GM23338 (cell line): ENCODE results near the gene CARD9. TPM values are rescaled to one million over a fixed set of nuclear protein-coding genes. Genes with fewer than 3 reads are reported as not detected.

Source experiments
- ATAC-seq: fragments of 200-7000 bp; cut with Tn5 transposase; 3 replicates; pipeline ENCODE4 v1.9.1; 2020
- DNase-seq: peaks from one replicate; pipeline ENCODE4 v3.0.0-alpha.2; 2015; ENCODE audit warnings: low spot score
- H2AFZ ChIP-seq: fragments of 200-600 bp; sonication (generic); 2 replicates; pipeline ENCODE4 v1.8.0; 2016; ENCODE audit warnings: antibody characterized with exemption, mild to moderate bottlenecking, moderate library complexity
- H3F3A ChIP-seq: fragments of 200-600 bp; sonication (generic); replicated peaks from 2 replicates; pipeline ENCODE4 v1.8.0; 2017; ENCODE audit warnings: antibody characterized with exemption, mixed run types, low read depth
- H3K27ac ChIP-seq: fragments of 200-600 bp; sonication (generic); 2 replicates; pipeline ENCODE4 v1.6.1; 2016; ENCODE audit warnings: low read depth
- H3K27me3 ChIP-seq: fragments of 200-600 bp; sonication (generic); 2 replicates; pipeline ENCODE4 v1.8.0; 2016; ENCODE audit warnings: mild to moderate bottlenecking, mixed run types, moderate library complexity; ENCODE audit not compliant: insufficient read depth
- H3K36me3 ChIP-seq: fragments of 200-600 bp; sonication (generic); 2 replicates; pipeline ENCODE4 v1.8.0; 2016; ENCODE audit warnings: mild to moderate bottlenecking; ENCODE audit not compliant: insufficient read depth
- H3K4me1 ChIP-seq: fragments of 200-600 bp; sonication (generic); 2 replicates; pipeline ENCODE4 v1.8.0; 2016; ENCODE audit warnings: mild to moderate bottlenecking, moderate library complexity; ENCODE audit not compliant: insufficient read depth
- H3K4me2 ChIP-seq: fragments of 200-600 bp; sonication (generic); 2 replicates; pipeline ENCODE4 v1.7.1; 2017; ENCODE audit warnings: mixed run types
- H3K4me3 ChIP-seq: fragments of 200-600 bp; sonication (generic); 2 replicates; pipeline ENCODE4 v1.6.1; 2016; ENCODE audit warnings: mixed run types
- H3K79me2 ChIP-seq: fragments of 200-600 bp; sonication (generic); replicated peaks from 2 replicates; pipeline ENCODE4 v1.8.0; 2017; ENCODE audit warnings: mild to moderate bottlenecking; ENCODE audit not compliant: insufficient read depth
- H3K9me2 ChIP-seq: fragments of 200-600 bp; sonication (generic); 2 replicates; pipeline ENCODE4 v1.8.0; 2017; ENCODE audit not compliant: insufficient read depth
- H4K20me1 ChIP-seq: fragments of 200-600 bp; sonication (generic); replicated peaks from 2 replicates; pipeline ENCODE4 v1.8.0; 2017; ENCODE audit warnings: mild to moderate bottlenecking; ENCODE audit not compliant: insufficient read depth
- H3K27ac Mint-ChIP-seq: 2 replicates; pipeline ENCODE4 v1.8.0; 2020; ENCODE audit warnings: inconsistent platforms, mild to moderate bottlenecking, moderate library complexity, mixed read lengths
- H3K27me3 Mint-ChIP-seq: 3 replicates; pipeline ENCODE4 v1.8.0; 2022; ENCODE audit warnings: low read depth, mild to moderate bottlenecking, moderate library complexity, mixed read lengths, inconsistent platforms; ENCODE audit not compliant: insufficient read depth, poor library complexity
- H3K36me3 Mint-ChIP-seq: 3 replicates; pipeline ENCODE4 v1.8.0; 2021; ENCODE audit warnings: low read depth, mild to moderate bottlenecking, inconsistent platforms, moderate library complexity, mixed read lengths
- H3K4me1 Mint-ChIP-seq: 3 replicates; pipeline ENCODE4 v1.8.0; 2020; ENCODE audit warnings: mild to moderate bottlenecking, inconsistent platforms, mixed read lengths
- H3K4me3 Mint-ChIP-seq: 3 replicates; pipeline ENCODE4 v1.8.0; 2021; ENCODE audit warnings: moderate library complexity, mild to moderate bottlenecking, inconsistent platforms, mixed read lengths
- H3K9me3 Mint-ChIP-seq: 3 replicates; pipeline ENCODE4 v1.8.0; 2020; ENCODE audit warnings: moderate library complexity, mild to moderate bottlenecking, inconsistent platforms, mixed read lengths
- CREB1 ChIP-seq: fragments of 250-450 bp; sonication (Bioruptor Pico); IDR thresholded peaks from 2 replicates; pipeline ENCODE4 v1.5.0; 2020; ENCODE audit warnings: low read depth, mild to moderate bottlenecking, moderate library complexity
- NANOG ChIP-seq: IDR thresholded peaks from 2 replicates; pipeline ENCODE4 v1.6.1; 2016; ENCODE audit warnings: antibody characterized with exemption, borderline replicate concordance
- STAT1 ChIP-seq: IDR thresholded peaks from one replicate; pipeline ENCODE4 v1.6.1; 2016; ENCODE audit warnings: antibody characterized with exemption; ENCODE audit not compliant: unreplicated experiment
- ZNF331 ChIP-seq: fragments of 250-450 bp; sonication (Bioruptor Pico); IDR thresholded peaks from 2 replicates; pipeline ENCODE4 v1.5.0; 2020; ENCODE audit warnings: low read depth, mild to moderate bottlenecking, moderate library complexity
- polyA plus RNA-seq: library from polyadenylated mRNA; unstranded; fragments of >200 nt; fragmentation: Nextera tagmentation; extraction: Ambion mirVana; gene quantifications from 2 replicates; pipeline ENCODE4 v1.2.1, GENCODE V29; 2016
- total RNA-seq: library from RNA; depleted of rRNA; stranded (reverse); fragments of >200 nt; shearing (Covaris generic); gene quantifications from 2 replicates; pipeline ENCODE4 v1.2.3, GENCODE V29; 2014
- TF ChIP-seq, protein P1 (sequence below), 2 experiments: fragments of 200-600 bp in 1 of 2; sonication (generic) in 1 of 2; conservative IDR thresholded peaks; 2 replicates each; pipeline versions ENCODE4 v1.5.1 to v1.6.1; 2016 to 2017; ENCODE audit warnings: antibody characterized with exemption in 2 of 2, low read depth in 2 of 2, mild to moderate bottlenecking in 2 of 2, moderate library complexity in 1 of 2
- TF ChIP-seq, protein P2 (sequence below): IDR thresholded peaks from 2 replicates; pipeline ENCODE4 v1.6.1; 2016; ENCODE audit warnings: antibody characterized with exemption
- TF ChIP-seq, protein P3 (sequence below): fragments of 250-450 bp; sonication (Bioruptor Pico); IDR thresholded peaks from 2 replicates; pipeline ENCODE4 v1.5.0; 2020; ENCODE audit warnings: mild to moderate bottlenecking, moderate library complexity

CARD9 gene
- total and polyA plus RNA-seq, 2 experiments from 2014 or later = 0.49 to 0.63 TPM

DNA sequence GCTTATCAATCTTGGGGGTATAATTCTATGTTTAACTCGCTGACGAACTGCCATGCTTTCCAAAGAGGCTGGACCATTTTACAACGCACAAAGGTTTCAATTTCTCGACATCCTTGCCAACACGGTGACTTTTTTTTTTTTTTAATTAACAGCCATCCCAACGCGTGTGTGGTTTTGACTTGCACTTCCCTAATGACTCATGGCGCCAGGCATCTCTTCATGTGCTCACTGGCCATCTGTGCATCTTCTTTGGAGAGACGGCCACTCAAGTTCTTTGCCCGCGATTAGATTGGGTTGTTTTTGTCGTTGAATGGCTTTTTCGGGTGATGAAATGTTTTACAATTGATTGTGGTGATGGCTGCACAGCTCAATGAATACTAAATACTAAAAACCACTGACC is 12.5 kb upstream of the CARD9 start:
- Histone ChIP-seq H3K4me2 (no peak overlapping the region), H3K79me2 (0 out of 2 replicates have a peak, but pooled peaks cover 2% of the 10 kb centered on the region), H2AFZ (no peak overlapping the region), H3F3A (0 out of 2 replicates have a peak, but pooled peaks cover 3% of the 10 kb centered on the region), H3K36me3 (peaks cover 25% of the 10 kb centered on the region), H3K27ac (no peak overlapping the region), H3K27me3 (no peaks in the 10 kb centered on the region), H4K20me1 (peaks cover 12% of the 10 kb centered on the region), H3K9me2 (no peaks in the 10 kb centered on the region), H3K4me1 (no peaks in the 10 kb centered on the region), H3K4me3 (no peak overlapping the region)
- Mint-ChIP-seq H3K27me3 (peaks cover 1% of the 10 kb centered on the region), H3K4me3 (no peak overlapping the region), H3K36me3 (peaks cover 71% of the 10 kb centered on the region), H3K9me3 (no peaks in the 10 kb centered on the region), H3K4me1 (no peaks in the 10 kb centered on the region), H3K27ac (no peak overlapping the region)
- DNase-seq = no peak
- ATAC-seq = no peak
- no peak for TF ChIP-seq STAT1
- TF ChIP-seq, protein P1, sequence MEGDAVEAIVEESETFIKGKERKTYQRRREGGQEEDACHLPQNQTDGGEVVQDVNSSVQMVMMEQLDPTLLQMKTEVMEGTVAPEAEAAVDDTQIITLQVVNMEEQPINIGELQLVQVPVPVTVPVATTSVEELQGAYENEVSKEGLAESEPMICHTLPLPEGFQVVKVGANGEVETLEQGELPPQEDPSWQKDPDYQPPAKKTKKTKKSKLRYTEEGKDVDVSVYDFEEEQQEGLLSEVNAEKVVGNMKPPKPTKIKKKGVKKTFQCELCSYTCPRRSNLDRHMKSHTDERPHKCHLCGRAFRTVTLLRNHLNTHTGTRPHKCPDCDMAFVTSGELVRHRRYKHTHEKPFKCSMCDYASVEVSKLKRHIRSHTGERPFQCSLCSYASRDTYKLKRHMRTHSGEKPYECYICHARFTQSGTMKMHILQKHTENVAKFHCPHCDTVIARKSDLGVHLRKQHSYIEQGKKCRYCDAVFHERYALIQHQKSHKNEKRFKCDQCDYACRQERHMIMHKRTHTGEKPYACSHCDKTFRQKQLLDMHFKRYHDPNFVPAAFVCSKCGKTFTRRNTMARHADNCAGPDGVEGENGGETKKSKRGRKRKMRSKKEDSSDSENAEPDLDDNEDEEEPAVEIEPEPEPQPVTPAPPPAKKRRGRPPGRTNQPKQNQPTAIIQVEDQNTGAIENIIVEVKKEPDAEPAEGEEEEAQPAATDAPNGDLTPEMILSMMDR (conservative IDR thresholded peaks at IDR 0.05; ENCODE audit: low read depth in 2 of 2) = no peak
- TF ChIP-seq CREB1 = no peak
- TF ChIP-seq NANOG = no peak
- no peak for TF ChIP-seq ZNF331
- TF ChIP-seq, protein P2, sequence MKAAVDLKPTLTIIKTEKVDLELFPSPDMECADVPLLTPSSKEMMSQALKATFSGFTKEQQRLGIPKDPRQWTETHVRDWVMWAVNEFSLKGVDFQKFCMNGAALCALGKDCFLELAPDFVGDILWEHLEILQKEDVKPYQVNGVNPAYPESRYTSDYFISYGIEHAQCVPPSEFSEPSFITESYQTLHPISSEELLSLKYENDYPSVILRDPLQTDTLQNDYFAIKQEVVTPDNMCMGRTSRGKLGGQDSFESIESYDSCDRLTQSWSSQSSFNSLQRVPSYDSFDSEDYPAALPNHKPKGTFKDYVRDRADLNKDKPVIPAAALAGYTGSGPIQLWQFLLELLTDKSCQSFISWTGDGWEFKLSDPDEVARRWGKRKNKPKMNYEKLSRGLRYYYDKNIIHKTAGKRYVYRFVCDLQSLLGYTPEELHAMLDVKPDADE = no peak
- TF ChIP-seq, protein P3, sequence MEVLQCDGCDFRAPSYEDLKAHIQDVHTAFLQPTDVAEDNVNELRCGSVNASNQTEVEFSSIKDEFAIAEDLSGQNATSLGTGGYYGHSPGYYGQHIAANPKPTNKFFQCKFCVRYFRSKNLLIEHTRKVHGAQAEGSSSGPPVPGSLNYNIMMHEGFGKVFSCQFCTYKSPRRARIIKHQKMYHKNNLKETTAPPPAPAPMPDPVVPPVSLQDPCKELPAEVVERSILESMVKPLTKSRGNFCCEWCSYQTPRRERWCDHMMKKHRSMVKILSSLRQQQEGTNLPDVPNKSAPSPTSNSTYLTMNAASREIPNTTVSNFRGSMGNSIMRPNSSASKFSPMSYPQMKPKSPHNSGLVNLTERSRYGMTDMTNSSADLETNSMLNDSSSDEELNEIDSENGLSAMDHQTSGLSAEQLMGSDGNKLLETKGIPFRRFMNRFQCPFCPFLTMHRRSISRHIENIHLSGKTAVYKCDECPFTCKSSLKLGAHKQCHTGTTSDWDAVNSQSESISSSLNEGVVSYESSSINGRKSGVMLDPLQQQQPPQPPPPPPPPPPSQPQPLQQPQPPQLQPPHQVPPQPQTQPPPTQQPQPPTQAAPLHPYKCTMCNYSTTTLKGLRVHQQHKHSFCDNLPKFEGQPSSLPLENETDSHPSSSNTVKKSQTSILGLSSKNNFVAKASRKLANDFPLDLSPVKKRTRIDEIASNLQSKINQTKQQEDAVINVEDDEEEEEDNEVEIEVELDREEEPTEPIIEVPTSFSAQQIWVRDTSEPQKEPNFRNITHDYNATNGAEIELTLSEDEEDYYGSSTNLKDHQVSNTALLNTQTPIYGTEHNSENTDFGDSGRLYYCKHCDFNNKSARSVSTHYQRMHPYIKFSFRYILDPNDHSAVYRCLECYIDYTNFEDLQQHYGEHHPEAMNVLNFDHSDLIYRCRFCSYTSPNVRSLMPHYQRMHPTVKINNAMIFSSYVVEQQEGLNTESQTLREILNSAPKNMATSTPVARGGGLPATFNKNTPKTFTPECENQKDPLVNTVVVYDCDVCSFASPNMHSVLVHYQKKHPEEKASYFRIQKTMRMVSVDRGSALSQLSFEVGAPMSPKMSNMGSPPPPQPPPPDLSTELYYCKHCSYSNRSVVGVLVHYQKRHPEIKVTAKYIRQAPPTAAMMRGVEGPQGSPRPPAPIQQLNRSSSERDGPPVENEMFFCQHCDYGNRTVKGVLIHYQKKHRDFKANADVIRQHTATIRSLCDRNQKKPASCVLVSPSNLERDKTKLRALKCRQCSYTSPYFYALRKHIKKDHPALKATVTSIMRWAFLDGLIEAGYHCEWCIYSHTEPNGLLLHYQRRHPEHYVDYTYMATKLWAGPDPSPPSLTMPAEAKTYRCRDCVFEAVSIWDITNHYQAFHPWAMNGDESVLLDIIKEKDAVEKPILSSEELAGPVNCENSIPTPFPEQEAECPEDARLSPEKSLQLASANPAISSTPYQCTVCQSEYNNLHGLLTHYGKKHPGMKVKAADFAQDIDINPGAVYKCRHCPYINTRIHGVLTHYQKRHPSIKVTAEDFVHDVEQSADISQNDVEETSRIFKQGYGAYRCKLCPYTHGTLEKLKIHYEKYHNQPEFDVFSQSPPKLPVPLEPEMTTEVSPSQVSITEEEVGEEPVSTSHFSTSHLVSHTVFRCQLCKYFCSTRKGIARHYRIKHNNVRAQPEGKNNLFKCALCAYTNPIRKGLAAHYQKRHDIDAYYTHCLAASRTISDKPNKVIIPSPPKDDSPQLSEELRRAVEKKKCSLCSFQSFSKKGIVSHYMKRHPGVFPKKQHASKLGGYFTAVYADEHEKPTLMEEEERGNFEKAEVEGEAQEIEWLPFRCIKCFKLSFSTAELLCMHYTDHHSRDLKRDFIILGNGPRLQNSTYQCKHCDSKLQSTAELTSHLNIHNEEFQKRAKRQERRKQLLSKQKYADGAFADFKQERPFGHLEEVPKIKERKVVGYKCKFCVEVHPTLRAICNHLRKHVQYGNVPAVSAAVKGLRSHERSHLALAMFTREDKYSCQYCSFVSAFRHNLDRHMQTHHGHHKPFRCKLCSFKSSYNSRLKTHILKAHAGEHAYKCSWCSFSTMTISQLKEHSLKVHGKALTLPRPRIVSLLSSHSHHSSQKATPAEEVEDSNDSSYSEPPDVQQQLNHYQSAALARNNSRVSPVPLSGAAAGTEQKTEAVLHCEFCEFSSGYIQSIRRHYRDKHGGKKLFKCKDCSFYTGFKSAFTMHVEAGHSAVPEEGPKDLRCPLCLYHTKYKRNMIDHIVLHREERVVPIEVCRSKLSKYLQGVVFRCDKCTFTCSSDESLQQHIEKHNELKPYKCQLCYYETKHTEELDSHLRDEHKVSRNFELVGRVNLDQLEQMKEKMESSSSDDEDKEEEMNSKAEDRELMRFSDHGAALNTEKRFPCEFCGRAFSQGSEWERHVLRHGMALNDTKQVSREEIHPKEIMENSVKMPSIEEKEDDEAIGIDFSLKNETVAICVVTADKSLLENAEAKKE = no peak
